Fibroblast of mammary gland (primary cell): ENCODE measurements around the gene ELOVL4.

ENCODE experiments used
- DNase-seq: peaks from one replicate; pipeline ENCODE4 v3.0.0-alpha.2; 2010; ENCODE audit warnings: low read depth
- H3K4me3 ChIP-seq: 2 replicates; pipeline ENCODE4 v1.5.1; 2011; ENCODE audit warnings: low read depth, mild to moderate bottlenecking, low read length, moderate library complexity; ENCODE audit not compliant: control insufficient read depth
- CTCF ChIP-seq: conservative IDR thresholded peaks from 2 replicates; pipeline ENCODE4 v1.5.1; 2011; ENCODE audit warnings: low read depth, low read length, inconsistent platforms; ENCODE audit not compliant: control insufficient read depth, insufficient read depth

The ELOVL4 gene

GRCh38 chr6:79946272-79947190 lies 822 bp downstream of the ELOVL4 start:
- peak overlapping the region; percentile 55 for H3K4me3 ChIP-seq
- peak; percentile 36 for DNase-seq
- TF ChIP-seq CTCF, result peak; percentile 52

- no peak for DNase-seq
- H3K4me3 ChIP-seq, result no peak overlapping the region
- TF ChIP-seq CTCF, result no peak
Observed at GRCh38 chr6:79943133-79943532, 4.2 kb downstream of the ELOVL4 start.

GRCh38 chr6:79941489-79942151 lies 5.7 kb downstream of the ELOVL4 start:
- no peak for DNase-seq
- no peak overlapping the region for H3K4me3 ChIP-seq
- no peak for TF ChIP-seq CTCF

GRCh38 chr6:79928478-79928998 lies 18.8 kb downstream of the ELOVL4 start:
- TF ChIP-seq CTCF, result no peak
- H3K4me3 ChIP-seq, result no peak overlapping the region
- DNase-seq, result no peak

- TF ChIP-seq CTCF, result no peak
- H3K4me3 ChIP-seq, result no peak overlapping the region
- DNase-seq, result no peak
Observed at GRCh38 chr6:79927758-79928157, 19.6 kb downstream of the ELOVL4 start.

- H3K4me3 ChIP-seq, result no peak overlapping the region
- no peak for TF ChIP-seq CTCF
- no peak for DNase-seq
Observed at GRCh38 chr6:79923270-79923669, 24.1 kb downstream of the ELOVL4 start.
